HepG2 (cell line): ENCODE measurements around the gene PLPPR5.

ENCODE experiments used
- AGO1 ChIP-seq: fragments of 200-400 bp; formaldehyde crosslinking; IDR thresholded peaks from 2 replicates; pipeline ENCODE4 v1.6.1; 2017; ENCODE audit warnings: mild to moderate bottlenecking, low read depth, low read length, moderate library complexity; ENCODE audit not compliant: poor library complexity, severe bottlenecking
- CTCF ChIP-seq: sonication (generic); formaldehyde crosslinking; IDR thresholded peaks from 2 replicates; pipeline ENCODE4 v1.5.0; 2020; ENCODE audit warnings: mild to moderate bottlenecking, missing genetic modification reagents, moderate library complexity
- HIVEP1 ChIP-seq: sonication (generic); formaldehyde crosslinking; IDR thresholded peaks from 2 replicates; pipeline ENCODE4 v1.4.0; 2020; ENCODE audit warnings: mild to moderate bottlenecking, missing genetic modification reagents
- KLF16 ChIP-seq, 2 experiments: sonication (generic) in 1 of 2; formaldehyde crosslinking in 1 of 2; IDR thresholded peaks; 2 replicates each; pipeline versions ENCODE4 v1.6.1 to v1.8.0; 2016 to 2023; ENCODE audit warnings: missing genetic modification reagents in 2 of 2, missing compliant biosample characterization in 1 of 2
- PHF20 ChIP-seq: sonication (generic); formaldehyde crosslinking; IDR thresholded peaks from 2 replicates; pipeline ENCODE4 v1.5.0; 2020; ENCODE audit warnings: mild to moderate bottlenecking, missing genetic modification reagents
- POLR2A ChIP-seq, 2 experiments: IDR thresholded peaks; 2 replicates each; pipeline ENCODE4 v1.6.1; 2011; ENCODE audit warnings: low read depth in 2 of 2, low read length in 2 of 2, mild to moderate bottlenecking in 1 of 2, moderate library complexity in 1 of 2; ENCODE audit not compliant: insufficient read depth in 1 of 2
- SP2 ChIP-seq: sonication (generic); formaldehyde crosslinking; IDR thresholded peaks from 2 replicates; pipeline ENCODE4 v1.5.1; 2020; ENCODE audit warnings: mild to moderate bottlenecking, missing genetic modification reagents
- YY1 ChIP-seq: IDR thresholded peaks from 2 replicates; pipeline ENCODE4 v1.6.1; 2011; ENCODE audit warnings: low read length, low read depth, moderate library complexity, mild to moderate bottlenecking; ENCODE audit not compliant: insufficient read depth, insufficient replicate concordance
- ZNF354B ChIP-seq: sonication (generic); formaldehyde crosslinking; IDR thresholded peaks from 2 replicates; pipeline ENCODE4 v1.8.0; 2022; ENCODE audit warnings: mild to moderate bottlenecking, missing genetic modification reagents
- ZNF780A ChIP-seq: sonication (generic); formaldehyde crosslinking; IDR thresholded peaks from 2 replicates; pipeline ENCODE4 v1.8.0; 2022; ENCODE audit warnings: mild to moderate bottlenecking, missing genetic modification reagents, moderate library complexity

- TF ChIP-seq AGO1 = no peak
- TF ChIP-seq ZNF354B = no peak
- no peak for TF ChIP-seq YY1
- TF ChIP-seq CTCF (CRISPR knock-in tag) = no peak
- no peak for TF ChIP-seq POLR2A (IDR thresholded peaks at IDR 0.05; ENCODE audit: insufficient read depth in 1 of 2, low read depth in 2 of 2, low read length in 2 of 2)
- TF ChIP-seq SP2 (CRISPR knock-in tag) = no peak
- no peak for TF ChIP-seq KLF16 (CRISPR knock-in tag; IDR thresholded peaks at IDR 0.05)
- no peak for TF ChIP-seq ZNF780A
- TF ChIP-seq PHF20 = no peak
- TF ChIP-seq HIVEP1 = no peak
These were observed 944 bp downstream of the PLPPR5 start for GRCh38 chr1:99003581-99004253.
